Endothelial cell of umbilical vein (primary cell): Measurements from ENCODE around the gene KIAA1614. TPM values are rescaled to one million over a fixed set of nuclear protein-coding genes. Genes with fewer than 3 reads are reported as not detected.

Experiments
- BruUV-seq: library from RNA; stranded (reverse); fragments of 400-500 nt; replicated peaks from 2 replicates; lab custom pipeline; 2021; lab: Mats Ljungman, UMichigan
- CTCF ChIA-PET: fragments of 300-600, 350-600 bp; sonication (Branson Sonifier 250); formaldehyde crosslinking; loops from one replicate; lab custom pipeline; 2021; ENCODE audit warnings: antibody characterized with exemption, inconsistent platforms; lab: Charles Lee
- POLR2A ChIA-PET: fragments of 300-600, 350-600 bp; sonication (Branson Sonifier 250); formaldehyde crosslinking; loops from one replicate; lab custom pipeline; 2021; ENCODE audit warnings: antibody characterized with exemption, inconsistent platforms; lab: Charles Lee
- DNase-seq: peaks from one replicate; pipeline ENCODE4 v3.0.0-alpha.2; 2011; ENCODE audit warnings: low read depth, low spot score
- FAIRE-seq: peaks from 2 replicates; lab custom pipeline; 2011; peaks lifted over from hg19 to GRCh38; lab: Jason Lieb, UNC
- H2AFZ ChIP-seq: 2 replicates; pipeline ENCODE4 v1.6.0; 2012; ENCODE audit warnings: low read depth, low read length, control low read depth, inconsistent platforms
- H3K27ac ChIP-seq: 2 replicates; pipeline ENCODE4 v1.5.1; 2011; ENCODE audit warnings: low read depth, mild to moderate bottlenecking, control low read depth, low read length, moderate library complexity; ENCODE audit not compliant: insufficient read depth
- H3K27me3 ChIP-seq, 2 experiments: 2 replicates each; pipeline versions ENCODE4 v1.6.0 to v1.6.1; 2011; ENCODE audit warnings: low read length in 2 of 2, mixed read lengths in 1 of 2; ENCODE audit not compliant: control insufficient read depth in 2 of 2, insufficient read depth in 2 of 2
- H3K36me3 ChIP-seq, 2 experiments: 2 replicates in 1 of 2; 3 replicates in 1 of 2; pipeline ENCODE4 v1.5.1; 2011; ENCODE audit warnings: low read length in 2 of 2, mild to moderate bottlenecking in 1 of 2, moderate library complexity in 1 of 2; ENCODE audit not compliant: control insufficient read depth in 2 of 2, insufficient read depth in 2 of 2; ENCODE audit errors: extremely low read depth in 1 of 2
- H3K4me1 ChIP-seq: 3 replicates; pipeline ENCODE4 v1.5.1; 2011; ENCODE audit warnings: mild to moderate bottlenecking, low read length; ENCODE audit not compliant: control insufficient read depth, insufficient read depth; ENCODE audit errors: extremely low read depth
- H3K4me2 ChIP-seq: 2 replicates; pipeline ENCODE4 v1.6.1; 2011; ENCODE audit warnings: low read length, control low read depth, mixed read lengths; ENCODE audit not compliant: insufficient read depth
- H3K4me3 ChIP-seq, 3 experiments: fragments of 200-600 bp in 1 of 3; sonication (generic), shearing (Covaris generic) in 1 of 3; replicated peaks in 1 of 3; 2 replicates each; pipeline ENCODE4 v1.5.1; 2011 to 2016; ENCODE audit warnings: control low read depth in 3 of 3, low read length in 3 of 3, mild to moderate bottlenecking in 2 of 3, inconsistent platforms in 1 of 3, low read depth in 1 of 3, moderate library complexity in 1 of 3; ENCODE audit not compliant: insufficient read depth in 1 of 3
- H3K79me2 ChIP-seq: 2 replicates; pipeline ENCODE4 v1.6.0; 2012; ENCODE audit warnings: low read length, inconsistent platforms; ENCODE audit not compliant: control insufficient read depth, insufficient read depth
- H3K9ac ChIP-seq: replicated peaks from 2 replicates; pipeline ENCODE3; 2011; ENCODE audit warnings: low read length, control low read depth; ENCODE audit not compliant: insufficient read depth; ENCODE audit errors: extremely low read depth
- H3K9me1 ChIP-seq: replicated peaks from 3 replicates; pipeline ENCODE4 v1.6.0; 2011; ENCODE audit warnings: mild to moderate bottlenecking, low read length; ENCODE audit not compliant: control insufficient read depth, insufficient read depth; ENCODE audit errors: extremely low read depth
- H3K9me3 ChIP-seq: replicated peaks from 2 replicates; pipeline ENCODE4 v1.5.1; 2012; ENCODE audit warnings: low read length, inconsistent platforms; ENCODE audit not compliant: control insufficient read depth, insufficient read depth
- H4K20me1 ChIP-seq: replicated peaks from 2 replicates; pipeline ENCODE3; 2011; ENCODE audit warnings: mild to moderate bottlenecking, low read length; ENCODE audit not compliant: control insufficient read depth, insufficient read depth; ENCODE audit errors: extremely low read depth
- EZH2 ChIP-seq: IDR thresholded peaks from 2 replicates; pipeline ENCODE4 v1.6.1; 2012; ENCODE audit warnings: borderline replicate concordance, low read depth, mild to moderate bottlenecking, moderate library complexity, low read length, inconsistent platforms; ENCODE audit not compliant: severe bottlenecking
- FOS ChIP-seq: IDR thresholded peaks from 2 replicates; pipeline ENCODE4 v1.6.1; 2011; ENCODE audit warnings: mild to moderate bottlenecking, low read length, moderate library complexity, borderline replicate concordance; ENCODE audit not compliant: insufficient read depth
- GATA2 ChIP-seq: IDR thresholded peaks from 2 replicates; pipeline ENCODE4 v1.7.0; 2011; ENCODE audit warnings: low read depth, mild to moderate bottlenecking, moderate library complexity, mixed read lengths, low read length; ENCODE audit not compliant: insufficient read length, insufficient read depth
- JUN ChIP-seq: IDR thresholded peaks from 2 replicates; pipeline ENCODE4 v1.6.1; 2011; ENCODE audit warnings: borderline replicate concordance, low read depth; ENCODE audit not compliant: insufficient read length, insufficient read depth
- MAX ChIP-seq: IDR thresholded peaks from 2 replicates; pipeline ENCODE4 v1.6.1; 2011; ENCODE audit not compliant: insufficient read depth, insufficient read length
- MYC ChIP-seq: IDR thresholded peaks from one replicate; pipeline ENCODE4 v1.6.1; 2011; ENCODE audit warnings: mild to moderate bottlenecking, low read depth, low read length
- POLR2A ChIP-seq: IDR thresholded peaks from 2 replicates; pipeline ENCODE4 v1.6.1; 2012; ENCODE audit warnings: low read depth, mild to moderate bottlenecking, control low read depth, low read length
- POLR2AphosphoS5 ChIP-seq: IDR thresholded peaks from 2 replicates; pipeline ENCODE4 v1.6.1; 2012; ENCODE audit warnings: low read depth, mild to moderate bottlenecking, control low read depth, low read length, moderate library complexity; ENCODE audit not compliant: insufficient read depth
- dilution Hi-C: fragments of 300-500 bp; cut with MboI; formaldehyde crosslinking; loops from one replicate; pipeline ENCODE4 v1.15.0; 2019; ENCODE audit warnings: low sequenced_read_pairs; ENCODE audit not compliant: extremely low pct_ligation_motif_present
- intact Hi-C: fragments of 100-400 bp; cut with micrococcal nuclease; formaldehyde crosslinking; loops from one replicate; pipeline ENCODE4 v1.10.0; 2022
- polyA plus RNA-seq, 4 experiments: library from polyadenylated mRNA; depleted of rRNA in 3 of 4; stranded (reverse) in 3 of 4; unstranded in 1 of 4; fragments of >200 nt; gene quantifications; 2 replicates each; pipeline versions ENCODE4 v1.2.1 to v1.2.3, GENCODE V29; 2011 to 2012; ENCODE audit warnings: missing spikeins in 1 of 4
- total RNA-seq: library from RNA; stranded (reverse); gene quantifications from 2 replicates; pipeline ENCODE4 v1.2.3, GENCODE V29; 2021
- TF ChIP-seq, protein P1 (sequence below), 2 donors: IDR thresholded peaks; 1 replicate in 1 of 2; 2 replicates in 1 of 2; pipeline ENCODE4 v1.5.1; 2011; ENCODE audit warnings: low read length in 2 of 2, mild to moderate bottlenecking in 2 of 2, moderate library complexity in 2 of 2, control low read depth in 1 of 2, inconsistent platforms in 1 of 2, low read depth in 1 of 2; ENCODE audit not compliant: insufficient read depth in 1 of 2; ENCODE audit errors: extremely low read depth in 1 of 2

KIAA1614 gene
- total and polyA plus RNA-seq, 2 donors (not counting 3 experiments of a cell fraction or from before 2014, with no cell fraction given), result 1.0 to 2.0 TPM

GRCh38 chr1:180921891-180922630 is 9.4 kb downstream of the KIAA1614 start:
- no peaks in the 10 kb centered on the region for H3K27me3 ChIP-seq
- no peak overlapping the region for H3K27ac ChIP-seq
- no peaks in the 10 kb centered on the region for H3K4me1 ChIP-seq
- H2AFZ ChIP-seq, result no peak overlapping the region
- ChIA-PET CTCF (interaction anchor here (1.3 to 2.0 kb wide), 4 partner anchors 10 to 405 kb away, joined by 3 to 26 read pairs (median 11); partner anchors contain the start of gene KIAA1614), POLR2A (no interaction called here)
- no peaks in the 10 kb centered on the region for H3K36me3 ChIP-seq
- H4K20me1 ChIP-seq, result no peaks in the 10 kb centered on the region
- FAIRE-seq, result no peak
- BruUV-seq, result no TSS peak
- DNase-seq, result no peak
- intact Hi-C loops (no loop called here), dilution Hi-C loops (no loop called here)
- no peak for TF ChIP-seq MAX
- TF ChIP-seq EZH2, result no peak
- H3K9me1 ChIP-seq, result no peaks in the 10 kb centered on the region
- H3K9me3 ChIP-seq, result no peaks in the 10 kb centered on the region
- no peak overlapping the region for H3K9ac ChIP-seq
- H3K4me2 ChIP-seq, result no peak overlapping the region
- H3K79me2 ChIP-seq, result no peaks in the 10 kb centered on the region
- no peak overlapping the region for H3K4me3 ChIP-seq

- Histone ChIP-seq H4K20me1 (no peaks in the 10 kb centered on the region), H3K9ac (no peak overlapping the region), H3K4me3 (no peak overlapping the region), H3K4me1 (no peaks in the 10 kb centered on the region), H3K79me2 (no peaks in the 10 kb centered on the region), H3K4me2 (no peak overlapping the region), H3K9me3 (no peaks in the 10 kb centered on the region), H3K27me3 (no peaks in the 10 kb centered on the region), H2AFZ (no peak overlapping the region), H3K9me1 (no peaks in the 10 kb centered on the region), H3K27ac (no peak overlapping the region), H3K36me3 (no peaks in the 10 kb centered on the region)
- ChIA-PET POLR2A (no interaction called here), CTCF (interaction anchor here (1.3 to 2.0 kb wide), 2 partner anchors 14 to 41 kb away, joined by 3 to 14 read pairs; no protein-coding TSS in a partner anchor)
- dilution Hi-C loops (no loop called here), intact Hi-C loops (no loop called here)
- DNase-seq (no peak), FAIRE-seq (no peak)
- BruUV-seq, result no TSS peak
- TF ChIP-seq MAX, result no peak
- TF ChIP-seq, protein P1, sequence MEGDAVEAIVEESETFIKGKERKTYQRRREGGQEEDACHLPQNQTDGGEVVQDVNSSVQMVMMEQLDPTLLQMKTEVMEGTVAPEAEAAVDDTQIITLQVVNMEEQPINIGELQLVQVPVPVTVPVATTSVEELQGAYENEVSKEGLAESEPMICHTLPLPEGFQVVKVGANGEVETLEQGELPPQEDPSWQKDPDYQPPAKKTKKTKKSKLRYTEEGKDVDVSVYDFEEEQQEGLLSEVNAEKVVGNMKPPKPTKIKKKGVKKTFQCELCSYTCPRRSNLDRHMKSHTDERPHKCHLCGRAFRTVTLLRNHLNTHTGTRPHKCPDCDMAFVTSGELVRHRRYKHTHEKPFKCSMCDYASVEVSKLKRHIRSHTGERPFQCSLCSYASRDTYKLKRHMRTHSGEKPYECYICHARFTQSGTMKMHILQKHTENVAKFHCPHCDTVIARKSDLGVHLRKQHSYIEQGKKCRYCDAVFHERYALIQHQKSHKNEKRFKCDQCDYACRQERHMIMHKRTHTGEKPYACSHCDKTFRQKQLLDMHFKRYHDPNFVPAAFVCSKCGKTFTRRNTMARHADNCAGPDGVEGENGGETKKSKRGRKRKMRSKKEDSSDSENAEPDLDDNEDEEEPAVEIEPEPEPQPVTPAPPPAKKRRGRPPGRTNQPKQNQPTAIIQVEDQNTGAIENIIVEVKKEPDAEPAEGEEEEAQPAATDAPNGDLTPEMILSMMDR (IDR thresholded peaks at IDR 0.05; ENCODE audit: extremely low read depth in 1 of 2, insufficient read depth in 1 of 2, low read depth in 1 of 2, low read length in 2 of 2), result no peak
- TF ChIP-seq EZH2, result no peak
- no peak for TF ChIP-seq FOS
- TF ChIP-seq POLR2A, result no peak
- TF ChIP-seq POLR2AphosphoS5, result no peak
- TF ChIP-seq GATA2, result no peak
- TF ChIP-seq MYC, result no peak
- no peak for TF ChIP-seq JUN
Measured at GRCh38 chr1:180922631-180923015, 9.9 kb downstream of the KIAA1614 start.
